HG03196 (cell line): ENCODE data around the gene PSMG4.

Source experiments
- ATAC-seq: cut with Tn5 transposase; IDR thresholded peaks from one replicate; pipeline ENCODE4 v1.9.1; 2021; ENCODE audit not compliant: unreplicated experiment

The PSMG4 gene

GRCh38 chr6:3250231-3250675 is 8.5 kb upstream of the PSMG4 start:
- ATAC-seq: no peak

GRCh38 chr6:3251462-3252314 is 7.1 kb upstream of the PSMG4 start:
- ATAC-seq: no peak

- no peak for ATAC-seq
Measured at GRCh38 chr6:3252369-3252768, 6.4 kb upstream of the PSMG4 start.

- no peak for ATAC-seq
Measured at GRCh38 chr6:3252861-3253596, 5.7 kb upstream of the PSMG4 start.

GRCh38 chr6:3253597-3253961 is 5.2 kb upstream of the PSMG4 start:
- no peak for ATAC-seq

- ATAC-seq: no peak
Measured at GRCh38 chr6:3258201-3258600, 546 bp upstream of the PSMG4 start.

- ATAC-seq: peak; percentile 15
Measured at GRCh38 chr6:3259491-3259958, 778 bp downstream of the PSMG4 start.

- ATAC-seq: no peak
Measured at GRCh38 chr6:3260296-3260695, 1.5 kb downstream of the PSMG4 start.

GRCh38 chr6:3260772-3261517 is 2.2 kb downstream of the PSMG4 start:
- ATAC-seq: no peak

GRCh38 chr6:3261518-3261820 is 2.7 kb downstream of the PSMG4 start:
- no peak for ATAC-seq

GRCh38 chr6:3261921-3262320 is 3.2 kb downstream of the PSMG4 start:
- no peak for ATAC-seq

GRCh38 chr6:3263096-3263495 is 4.3 kb downstream of the PSMG4 start:
- no peak for ATAC-seq

- no peak for ATAC-seq
Measured at GRCh38 chr6:3264356-3264755, 5.6 kb downstream of the PSMG4 start.

- ATAC-seq: no peak
Measured at GRCh38 chr6:3265671-3266070, 6.9 kb downstream of the PSMG4 start.

GRCh38 chr6:3266170-3266569 is 7.4 kb downstream of the PSMG4 start:
- ATAC-seq: no peak

GRCh38 chr6:3267162-3267561 is 8.4 kb downstream of the PSMG4 start:
- no peak for ATAC-seq

GRCh38 chr6:3268680-3269079 is 9.9 kb downstream of the PSMG4 start:
- ATAC-seq: no peak

GRCh38 chr6:3269281-3269975 is 10.7 kb downstream of the PSMG4 start:
- ATAC-seq: no peak

- ATAC-seq: no peak
Measured at GRCh38 chr6:3270258-3270657, 11.5 kb downstream of the PSMG4 start.

- ATAC-seq: no peak
Measured at GRCh38 chr6:3271756-3272155, 13.0 kb downstream of the PSMG4 start.

GRCh38 chr6:3272911-3273547 is 14.3 kb downstream of the PSMG4 start:
- no peak for ATAC-seq
